ENCODE measurements around the gene WTAP. TPM values are rescaled to one million over a fixed set of nuclear protein-coding genes. Genes with fewer than 3 reads are reported as not detected.
"Not testable (repeated sequence)": the region's sequence is repeated elsewhere in the genome, so short reads cannot be mapped to it uniquely, and the experiment has no call there.

The WTAP gene
- total RNA-seq, 4 donors from 2014 or later = 83.6 to 132 (median 119) TPM

GRCh38 chr6:159788753-159789376 lies 61.6 kb downstream of the WTAP start:
- H3K4me1 ChIP-seq = peaks cover 24 to 27% of the 10 kb centered on the region in 2 donors
- WGBS, 2 donors = 0% methylated on average over 24 to 31 of the region's 60 CpGs
- intact Hi-C loops (cut with DNase I) = loop anchor here (5.0 to 10.0 kb wide), 2 partner anchors 64 to 97 kb away; partner anchors contain the start of genes SOD2 and WTAP
- H3K27me3 ChIP-seq = no peaks in the 10 kb centered on the region
- H3K4me3 ChIP-seq (replicated peaks in 1 of 3) = peak overlapping the region; percentile 64 to 81 (median 77)
- no peak for TF ChIP-seq POLR2A (IDR thresholded peaks at IDR 0.05)
- no peak for TF ChIP-seq CTCF (IDR thresholded peaks at IDR 0.05)
- no peaks in the 10 kb centered on the region for H3K9me3 ChIP-seq
- DNase-seq = peak; percentile 55 to 56
- H3K36me3 ChIP-seq = peaks cover 29 to 39% of the 10 kb centered on the region in 2 donors
- peak overlapping the region; percentile 52 to 99 (median 99) for H3K27ac ChIP-seq

DNA sequence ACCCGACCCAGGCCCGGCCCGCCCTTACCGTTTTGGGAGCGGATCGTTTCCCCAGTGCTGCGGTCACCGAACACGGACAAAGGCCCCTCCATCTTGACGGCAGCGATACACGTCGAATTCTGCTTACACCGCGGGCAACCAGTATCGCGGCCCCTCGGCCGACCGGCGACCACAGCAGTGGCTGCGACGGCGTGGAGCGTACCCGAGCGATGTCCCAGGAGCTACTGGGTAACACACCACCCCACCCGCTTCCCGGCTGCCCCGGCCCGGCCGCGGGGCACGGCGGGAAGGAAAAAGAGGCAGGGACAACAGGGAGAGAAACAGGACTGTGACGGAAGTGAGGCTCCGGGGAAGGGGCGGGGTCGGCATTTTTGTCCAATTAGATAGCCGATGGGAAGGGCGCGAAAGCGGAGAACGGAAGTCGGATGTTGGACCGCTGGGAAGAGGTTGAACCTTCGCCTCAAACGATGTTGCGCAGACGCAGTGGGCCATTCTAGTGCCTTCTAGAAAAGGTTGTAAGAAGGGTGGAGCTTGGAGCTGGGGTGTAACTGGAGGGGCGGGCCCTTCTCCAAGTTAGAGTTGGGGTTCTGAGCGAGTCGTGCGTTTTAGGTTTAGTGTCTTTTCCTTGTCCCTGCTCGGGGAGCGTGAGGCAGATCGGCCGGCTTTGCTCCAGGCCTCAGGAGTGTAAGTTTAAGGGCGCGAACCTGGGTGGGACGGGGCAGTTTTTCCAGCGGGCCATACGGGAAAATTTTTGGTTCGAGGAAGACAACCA lies 62.3 kb downstream of the WTAP start, which contains the start of gene TCP1:
TCP1 (minus strand) TSS at position 226 of the 772 bp plus-strand sequence; CDS start at position 92, 134 bp downstream.
- peak within 1 kb of the TSS; percentile 64 to 81 (median 78) for H3K4me3 ChIP-seq (replicated peaks in 1 of 3)
- no peaks in the 10 kb centered on the region for H3K9me3 ChIP-seq
- peak within 1 kb of the TSS; percentile 86 to 99 (median 99) for H3K27ac ChIP-seq
- intact Hi-C loops (cut with DNase I) = loop anchor here (5.0 to 10.0 kb wide), 2 partner anchors 65 to 97 kb away; partner anchors contain the start of genes SOD2 and WTAP
- H3K36me3 ChIP-seq = peaks cover 25 to 37% of the 10 kb centered on the region in 2 donors
- DNase-seq = peak; percentile 100
- TF ChIP-seq POLR2A (IDR thresholded peaks at IDR 0.05) (peak; percentile 89 to 95), CTCF (IDR thresholded peaks at IDR 0.05) (no peak)
- no peaks in the 10 kb centered on the region for H3K27me3 ChIP-seq
- WGBS, 2 donors = 0% methylated on average over 38 to 43 of the region's 64 CpGs
- peaks cover 24 to 27% of the 10 kb centered on the region in 2 donors for H3K4me1 ChIP-seq

- TF ChIP-seq CTCF (IDR thresholded peaks at IDR 0.05) (no peak), POLR2A (IDR thresholded peaks at IDR 0.05) (peak in 1 of 2 donors; percentile 76)
- Histone ChIP-seq H3K27me3 (no peaks in the 10 kb centered on the region), H3K36me3 (peaks cover 17 to 29% of the 10 kb centered on the region in 2 donors), H3K9me3 (no peaks in the 10 kb centered on the region), H3K4me1 (peaks cover 24 to 27% of the 10 kb centered on the region in 2 donors), H3K27ac (peak within 1 kb of the TSS; percentile 86 to 99 (median 99)), H3K4me3 (replicated peaks in 1 of 3) (peak within 1 kb of the TSS; percentile 64 to 81 (median 78))
- DNase-seq = peak; percentile 95 to 96
- 0 to 1% methylated on average over 48 to 54 of the region's 56 CpGs for WGBS, 2 donors
- intact Hi-C loops (cut with DNase I) = no loop called here
Measured at GRCh38 chr6:159790149-159790955, 63.0 kb downstream of the WTAP start, which contains the start of gene MRPL18. MRPL18 (plus strand) TSS chr6:159790467; CDS start chr6:159790588, 121 bp downstream.

GRCh38 chr6:159790956-159791598 lies 63.8 kb downstream of the WTAP start:
- H3K4me3 ChIP-seq (replicated peaks in 1 of 3) = peak overlapping the region; percentile 3 to 78 (median 74)
- peak in 1 of 2 donors; percentile 8 for DNase-seq
- no peaks in the 10 kb centered on the region for H3K9me3 ChIP-seq
- peaks cover 10 to 25% of the 10 kb centered on the region in 2 donors for H3K36me3 ChIP-seq
- 17 to 18% methylated on average over 18 of the region's 18 CpGs for WGBS, 2 donors
- peaks cover 24 to 27% of the 10 kb centered on the region in 2 donors for H3K4me1 ChIP-seq
- peak overlapping the region in 2 of 3 donors; percentile 99 for H3K27ac ChIP-seq
- no peaks in the 10 kb centered on the region for H3K27me3 ChIP-seq
- intact Hi-C loops (cut with DNase I) = no loop called here
- TF ChIP-seq POLR2A (IDR thresholded peaks at IDR 0.05) (no peak), CTCF (IDR thresholded peaks at IDR 0.05) (no peak)

DNA sequence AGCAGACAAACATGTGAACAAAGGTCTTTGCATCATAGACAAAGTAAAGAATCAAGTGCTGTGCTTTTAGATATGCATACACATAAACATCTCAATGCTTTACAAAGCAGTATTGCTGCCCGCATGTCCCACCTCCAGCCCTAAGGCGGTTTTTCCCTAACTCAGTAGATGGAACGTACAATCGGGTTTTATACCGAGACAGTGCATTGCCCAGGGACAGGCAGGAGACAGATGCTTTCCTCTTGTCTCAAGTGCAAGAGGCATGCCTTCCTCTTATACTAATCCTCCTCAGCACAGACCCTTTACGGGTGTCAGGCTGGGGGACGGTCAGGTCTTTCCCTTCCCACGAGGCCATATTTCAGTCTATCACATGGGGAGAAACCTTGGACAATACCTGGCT lies 67.7 kb downstream of the WTAP start:
- H3K9me3 ChIP-seq; H3K27ac ChIP-seq; H3K27me3 ChIP-seq; DNase-seq; H3K4me3 ChIP-seq (replicated peaks in 1 of 3); intact Hi-C loops (cut with DNase I): not testable (repeated sequence)
- Histone ChIP-seq H3K4me1 (peaks cover 11 to 17% of the 10 kb centered on the region in 2 donors), H3K36me3 (peaks cover 20 to 27% of the 10 kb centered on the region in 2 donors)
- 79 to 85% methylated on average over 8 of the region's 8 CpGs for WGBS, 2 donors

Data from thyroid gland (tissue), 4 donors.